ENCODE measurements around the gene ATP5F1B.

ATP5F1B gene

DNA sequence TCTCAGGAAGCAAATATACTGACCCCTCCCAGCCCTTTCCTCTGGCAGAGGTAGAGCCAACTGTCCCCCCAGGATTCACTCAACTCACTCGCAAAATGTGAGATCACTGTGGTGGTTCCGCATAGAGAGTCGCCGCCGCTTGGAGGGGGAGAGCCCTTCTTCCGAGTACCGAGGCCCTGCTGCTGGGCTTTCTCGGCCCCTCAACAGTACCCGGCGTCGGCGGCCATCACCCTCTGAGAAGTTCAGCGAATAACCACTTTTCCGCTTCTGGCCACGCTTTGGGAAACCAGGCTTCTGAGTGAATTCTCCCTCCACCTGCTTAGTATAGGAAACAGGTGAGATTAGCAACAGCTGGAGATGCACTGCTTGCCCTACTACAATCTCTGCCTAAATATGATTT, 46.7 kb downstream of the ATP5F1B start:
- no peak for DNase-seq (ENCODE audit: low read depth in 2 of 2)
- no peak overlapping the region for H3K4me3 ChIP-seq (replicated peaks in 1 of 2; ENCODE audit: low read depth in 2 of 2, low read length in 2 of 2)
- no peak for TF ChIP-seq CTCF (IDR thresholded peaks at IDR 0.05; ENCODE audit: low read depth, low read length)

GRCh38 chr12:56596815-56597214, 49.0 kb downstream of the ATP5F1B start:
- DNase-seq (ENCODE audit: low read depth in 2 of 2), result no peak
- TF ChIP-seq CTCF (IDR thresholded peaks at IDR 0.05; ENCODE audit: low read depth, low read length), result no peak
- no peak overlapping the region for H3K4me3 ChIP-seq (replicated peaks in 1 of 2; ENCODE audit: low read depth in 2 of 2, low read length in 2 of 2)

DNA sequence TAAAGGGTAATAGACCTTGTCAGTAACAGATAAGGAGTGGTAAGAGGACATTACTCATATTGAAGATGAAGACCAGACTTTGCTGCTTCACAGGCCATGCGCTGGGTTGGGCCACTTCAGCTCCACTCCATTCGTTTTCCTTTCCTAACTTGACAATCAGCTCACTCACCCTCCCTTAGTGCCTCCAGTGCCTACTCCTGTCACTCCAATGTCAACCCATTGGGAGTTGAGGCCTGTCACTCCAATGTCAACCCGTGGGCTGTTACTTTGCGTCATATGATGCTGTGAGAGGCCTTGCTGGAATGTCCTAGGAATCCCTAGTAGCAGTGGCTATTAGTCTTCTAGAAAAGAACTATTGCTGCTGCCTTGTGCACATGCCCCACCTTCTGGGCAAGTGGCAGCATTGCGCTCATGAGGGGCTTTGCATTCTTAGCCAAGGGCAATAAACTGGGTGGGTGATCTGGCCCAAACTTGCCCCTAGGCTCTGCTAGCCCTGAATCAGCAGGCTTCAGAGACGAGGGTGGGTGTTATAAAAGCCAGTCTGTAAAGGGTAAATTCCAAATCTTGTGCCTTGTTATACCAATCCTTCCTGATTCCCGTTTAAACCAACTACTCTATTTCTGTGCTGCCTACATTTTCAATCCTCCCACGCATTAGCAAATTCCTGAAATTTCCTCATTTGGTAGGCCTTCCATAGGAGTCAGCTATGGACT, 51.7 kb downstream of the ATP5F1B start:
- DNase-seq (ENCODE audit: low read depth in 2 of 2), result peak; percentile 82 to 86
- no peak overlapping the region for H3K4me3 ChIP-seq (replicated peaks in 1 of 2; ENCODE audit: low read depth in 2 of 2, low read length in 2 of 2)
- TF ChIP-seq CTCF (IDR thresholded peaks at IDR 0.05; ENCODE audit: low read depth, low read length), result peak; percentile 93

GRCh38 chr12:56591961-56592360, 53.8 kb downstream of the ATP5F1B start:
- no peak for TF ChIP-seq CTCF (IDR thresholded peaks at IDR 0.05; ENCODE audit: low read depth, low read length)
- no peak overlapping the region for H3K4me3 ChIP-seq (replicated peaks in 1 of 2; ENCODE audit: low read depth in 2 of 2, low read length in 2 of 2)
- DNase-seq (ENCODE audit: low read depth in 2 of 2), result peak in 1 of 2 donors; percentile 22

GRCh38 chr12:56591126-56591525, 54.7 kb downstream of the ATP5F1B start:
- no peak overlapping the region for H3K4me3 ChIP-seq (replicated peaks in 1 of 2; ENCODE audit: low read depth in 2 of 2, low read length in 2 of 2)
- TF ChIP-seq CTCF (IDR thresholded peaks at IDR 0.05; ENCODE audit: low read depth, low read length), result no peak
- no peak for DNase-seq (ENCODE audit: low read depth in 2 of 2)

- peak; percentile 37 to 38 for DNase-seq (ENCODE audit: low read depth in 2 of 2)
- peak; percentile 51 for TF ChIP-seq CTCF (IDR thresholded peaks at IDR 0.05; ENCODE audit: low read depth, low read length)
- H3K4me3 ChIP-seq (replicated peaks in 1 of 2; ENCODE audit: low read depth in 2 of 2, low read length in 2 of 2), result no peak overlapping the region
Measured at GRCh38 chr12:56590237-56590830, 55.5 kb downstream of the ATP5F1B start.
